NCI-H82 (cell line): ENCODE data around the gene SLC7A9.
"Not testable (repeated sequence)": the region's sequence is repeated elsewhere in the genome, so short reads cannot be mapped to it uniquely, and the experiment has no call there.

Source experiments
- DNase-seq: peaks from one replicate; lab custom pipeline; 2025; lab: John Stamatoyannopoulos, UW

SLC7A9 gene

DNA sequence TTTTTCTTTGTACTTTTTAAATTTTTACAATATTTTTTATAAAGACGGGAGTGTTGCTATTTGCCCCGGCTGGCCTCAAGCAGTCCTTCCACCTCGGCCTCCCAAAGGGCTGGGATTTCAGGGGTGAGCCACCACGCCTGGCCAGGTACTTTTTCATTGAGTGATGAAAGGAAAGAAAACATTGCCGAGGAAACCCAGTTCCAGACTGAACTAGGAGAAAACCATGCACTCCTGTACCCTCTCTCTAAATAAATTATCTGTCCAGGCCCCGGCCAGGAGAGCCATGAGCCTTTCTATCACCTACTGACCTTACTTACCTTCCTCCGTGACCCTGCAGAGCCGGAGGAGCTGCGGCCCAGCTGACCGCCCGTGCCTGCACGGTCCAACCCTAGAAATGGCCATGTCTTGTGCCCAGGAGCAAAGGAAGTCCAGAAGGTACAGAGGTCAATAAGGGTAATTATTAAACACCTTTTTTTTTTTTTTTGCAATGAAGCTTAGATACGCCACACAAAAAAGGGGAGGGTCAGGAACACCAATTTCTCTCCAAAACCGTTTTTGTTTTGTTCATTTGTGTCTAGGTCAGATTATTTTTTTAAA is at the start of gene SLC7A9:
SLC7A9 (minus strand) TSS at position 399 of the 597 bp plus-strand sequence. CDS start 1,233 bp downstream, outside the sequence.
- DNase-seq = no peak

DNA sequence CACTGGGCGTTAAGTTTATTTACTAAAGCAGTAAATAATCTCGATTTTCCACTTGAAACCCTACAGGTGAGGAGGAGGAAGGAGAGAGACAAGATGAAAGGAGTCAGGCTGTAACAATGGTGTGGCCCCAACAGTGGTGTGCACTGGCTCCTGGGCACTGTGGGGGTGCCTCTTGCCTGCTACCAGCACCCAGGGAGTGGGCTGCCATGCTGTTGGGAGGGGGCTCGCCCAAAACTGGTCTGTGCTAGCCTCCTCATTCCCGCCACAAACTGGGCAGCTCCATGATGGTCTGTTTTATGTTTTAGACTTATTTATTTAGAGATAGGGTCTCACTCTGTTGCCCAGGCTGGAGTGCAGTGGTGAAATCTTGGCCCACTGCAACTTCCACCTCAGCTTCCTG is 49.8 kb upstream of the SLC7A9 start:
- DNase-seq = no peak

DNA sequence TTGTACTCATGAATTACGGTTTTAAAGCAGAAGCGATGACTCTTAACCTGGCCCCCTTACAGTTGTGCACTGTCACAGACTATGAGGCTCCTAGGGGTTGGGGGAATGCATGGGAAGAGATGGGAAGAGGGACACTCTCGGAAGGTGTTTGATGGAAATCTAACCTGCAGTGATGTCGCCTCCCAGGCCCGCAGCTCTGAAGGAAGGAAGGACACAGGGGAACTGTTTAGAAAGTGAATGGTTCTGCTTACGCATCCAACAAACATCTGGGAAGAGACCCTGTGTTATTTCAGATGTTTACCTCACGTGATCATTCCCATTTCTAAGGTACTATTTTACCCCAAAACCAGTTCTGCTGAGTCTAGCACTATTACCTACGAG is 48.0 kb upstream of the SLC7A9 start:
- no peak for DNase-seq

DNA sequence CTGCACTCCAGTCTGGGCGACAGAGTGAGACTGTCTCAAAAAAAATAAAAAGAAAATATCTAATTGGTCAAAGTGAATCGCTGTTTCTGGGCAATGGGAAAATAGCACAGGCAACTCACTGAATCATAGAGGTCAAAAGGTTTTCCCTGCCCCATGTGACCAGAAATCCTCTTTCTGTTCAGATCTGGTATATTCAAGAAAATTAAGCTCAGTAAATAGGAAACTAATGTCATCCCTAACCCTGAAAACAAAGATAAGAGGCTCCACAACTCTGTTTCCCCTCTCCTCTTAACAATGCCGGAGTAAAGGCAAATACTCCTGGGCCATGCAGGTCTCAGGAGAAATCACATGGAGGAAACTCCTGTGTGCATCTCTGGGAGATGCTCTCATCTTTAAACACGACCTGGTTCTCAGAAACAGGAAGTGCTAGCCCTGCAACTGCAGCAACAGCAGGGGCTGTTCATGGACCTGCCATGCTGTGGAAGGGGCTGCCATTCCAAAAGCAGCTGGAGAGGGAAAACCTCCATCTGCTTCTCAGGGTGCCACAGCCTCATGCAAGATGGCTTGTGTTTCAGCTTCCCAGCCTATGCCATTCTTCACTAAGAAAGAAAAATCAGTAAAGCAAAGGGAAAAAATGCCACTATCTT is 47.5 kb upstream of the SLC7A9 start:
- DNase-seq = no peak

DNA sequence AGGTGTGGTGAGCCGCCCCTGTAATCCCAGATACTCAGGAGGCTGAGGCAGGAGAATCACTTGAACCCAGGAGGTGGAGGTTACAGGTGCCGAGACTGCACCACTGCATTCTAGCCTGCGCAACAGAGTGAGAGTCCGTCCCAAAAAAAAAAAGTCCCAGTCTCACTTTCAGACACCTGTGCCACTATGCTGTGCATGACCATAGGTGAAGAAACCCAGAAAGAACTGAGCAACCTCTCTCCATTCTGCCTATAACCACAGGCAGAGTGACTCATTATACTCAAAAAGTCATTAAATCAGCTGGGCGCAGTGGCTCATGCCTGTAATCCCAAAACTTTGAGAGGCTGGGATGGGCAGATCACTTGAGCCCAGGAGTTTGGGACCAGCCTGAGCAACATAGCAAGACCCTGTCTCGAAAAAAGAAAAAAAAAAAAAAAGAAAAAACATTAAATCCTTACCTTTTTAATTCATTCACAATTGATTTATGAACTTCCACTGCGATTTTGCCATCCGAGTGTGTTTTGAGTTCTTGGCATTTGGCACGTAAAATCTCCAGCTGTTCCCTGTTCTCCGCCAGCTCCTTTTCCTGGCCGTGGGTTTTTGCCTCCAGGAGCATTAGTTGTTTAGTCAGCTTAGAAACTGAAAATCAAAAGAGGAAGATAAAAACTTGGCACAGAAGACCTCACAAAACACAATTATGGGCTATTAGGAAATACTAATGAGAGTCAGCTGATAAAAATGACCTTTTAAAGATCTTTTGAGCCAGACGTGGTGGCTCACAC is 45.5 kb upstream of the SLC7A9 start:
- no peak for DNase-seq

DNA sequence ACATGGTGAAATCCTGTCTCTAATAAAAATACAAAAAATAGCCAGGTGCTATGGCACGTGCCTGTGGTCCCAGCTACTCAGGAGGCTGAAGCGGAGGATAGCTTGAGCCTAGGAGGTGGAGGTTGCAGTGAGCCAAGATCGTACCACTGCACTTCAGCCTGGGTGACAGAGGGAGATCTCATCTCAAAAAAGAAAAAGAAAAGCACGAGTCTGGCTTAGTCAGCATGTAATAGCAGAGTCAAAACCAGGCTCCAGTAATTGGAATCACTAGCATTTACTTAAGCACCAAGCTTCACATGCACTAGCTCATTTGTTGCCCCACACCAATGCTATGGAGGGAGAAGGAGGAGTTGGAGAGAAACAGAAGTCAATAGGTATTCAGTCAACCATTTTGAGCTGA is 41.9 kb upstream of the SLC7A9 start:
- DNase-seq = no peak

DNA sequence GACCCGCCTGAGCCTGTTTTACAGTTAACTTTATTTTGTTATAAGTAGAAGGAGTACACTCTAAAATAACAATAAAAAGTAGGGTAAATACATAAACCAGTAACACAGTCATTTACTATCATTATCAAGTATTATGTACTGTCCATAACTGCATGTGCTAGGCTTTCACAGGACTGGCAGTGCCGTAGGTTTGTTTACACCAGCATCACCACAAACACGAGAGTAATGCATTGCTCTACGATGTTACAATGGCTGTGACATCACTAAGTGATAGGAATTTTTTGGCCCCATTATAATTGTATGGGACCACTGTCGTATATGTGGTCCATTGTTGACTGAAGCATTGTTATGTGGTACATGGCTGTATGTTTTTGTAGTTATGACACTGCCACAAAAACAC is 41.3 kb upstream of the SLC7A9 start:
- no peak for DNase-seq

DNA sequence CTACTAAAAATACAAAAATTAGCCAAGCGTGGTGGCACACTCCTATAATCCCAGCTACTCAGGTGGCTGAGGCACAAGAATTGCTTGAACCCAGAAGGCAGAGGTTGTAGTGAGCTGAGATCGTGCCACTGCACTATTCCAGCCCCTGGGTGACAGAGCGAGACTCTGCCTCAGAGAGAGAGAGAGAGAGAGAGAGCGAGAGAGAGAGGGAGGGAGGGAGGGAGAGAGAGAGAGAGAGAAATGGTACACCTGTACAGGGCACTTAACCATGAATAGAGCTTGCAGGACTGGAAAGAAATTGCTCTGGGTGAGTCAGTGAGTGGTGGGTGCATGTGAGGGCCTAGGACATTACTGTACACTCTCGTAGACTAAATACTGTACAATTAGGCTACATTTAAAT is 40.5 kb upstream of the SLC7A9 start:
- no peak for DNase-seq

DNA sequence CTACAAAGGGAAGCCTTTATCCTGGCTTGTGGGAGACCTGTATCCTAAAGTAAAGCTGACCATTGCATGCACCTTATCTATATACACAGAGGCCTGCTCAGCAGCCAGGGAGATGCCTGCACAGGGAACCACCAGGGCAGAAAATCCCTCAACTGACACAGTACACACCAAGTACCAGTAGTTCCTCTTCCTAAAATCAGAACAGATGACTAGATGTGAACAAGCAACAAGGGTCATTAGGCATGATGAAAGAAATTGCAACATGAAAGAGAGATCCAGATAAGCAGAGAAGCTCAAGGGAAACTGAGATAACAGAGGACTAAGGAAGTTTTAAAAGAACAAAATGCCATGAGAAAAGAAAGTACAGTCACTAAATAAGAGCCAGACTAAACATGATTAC is 39.7 kb upstream of the SLC7A9 start:
- no peak for DNase-seq

DNA sequence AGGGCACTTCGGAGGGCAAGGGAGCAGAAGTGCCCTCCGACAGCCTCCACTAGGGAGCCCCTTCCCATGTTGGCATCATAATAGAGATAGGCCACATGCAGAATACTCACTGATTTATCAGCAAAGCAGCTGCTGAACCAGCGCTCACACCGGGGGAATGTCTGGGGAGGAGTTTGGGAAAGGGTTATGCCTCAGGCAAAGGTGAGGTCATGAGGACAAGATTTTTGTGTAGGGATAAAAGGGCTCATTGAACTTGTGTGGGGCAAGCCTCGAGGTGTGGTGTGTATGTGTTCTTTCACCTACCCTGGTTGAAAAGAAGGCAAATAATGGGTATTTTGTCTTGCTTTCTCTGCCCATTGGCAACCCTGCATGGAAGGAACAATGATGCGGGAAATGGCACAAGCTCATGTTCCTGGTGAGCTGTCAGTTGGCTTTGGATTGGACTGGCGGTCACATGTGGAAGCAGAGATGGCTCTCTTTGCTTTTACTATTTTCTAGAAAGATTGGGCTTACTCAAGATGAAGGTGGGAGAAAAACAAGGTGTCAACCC is 39.1 kb upstream of the SLC7A9 start:
- no peak for DNase-seq

DNA sequence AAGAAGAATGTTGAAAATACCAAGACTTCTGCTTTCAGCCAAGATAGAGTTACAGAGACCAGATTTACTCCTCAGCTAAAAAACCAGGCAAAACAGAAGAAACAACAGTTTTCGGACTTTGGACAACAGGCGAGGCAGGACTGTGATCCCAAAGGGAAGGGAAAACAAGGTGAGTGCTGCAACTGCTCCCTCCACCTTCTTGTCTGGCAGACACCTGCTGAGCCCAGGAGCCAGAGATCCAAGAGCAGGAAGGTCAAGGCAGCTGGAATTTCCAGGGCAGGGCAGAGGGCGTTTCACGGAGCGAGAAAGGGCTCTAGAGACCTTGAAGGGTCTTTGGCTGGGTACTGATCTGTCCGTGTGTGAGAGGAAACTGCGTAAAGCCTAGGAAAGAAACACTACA is 32.9 kb upstream of the SLC7A9 start:
- DNase-seq = no peak

DNA sequence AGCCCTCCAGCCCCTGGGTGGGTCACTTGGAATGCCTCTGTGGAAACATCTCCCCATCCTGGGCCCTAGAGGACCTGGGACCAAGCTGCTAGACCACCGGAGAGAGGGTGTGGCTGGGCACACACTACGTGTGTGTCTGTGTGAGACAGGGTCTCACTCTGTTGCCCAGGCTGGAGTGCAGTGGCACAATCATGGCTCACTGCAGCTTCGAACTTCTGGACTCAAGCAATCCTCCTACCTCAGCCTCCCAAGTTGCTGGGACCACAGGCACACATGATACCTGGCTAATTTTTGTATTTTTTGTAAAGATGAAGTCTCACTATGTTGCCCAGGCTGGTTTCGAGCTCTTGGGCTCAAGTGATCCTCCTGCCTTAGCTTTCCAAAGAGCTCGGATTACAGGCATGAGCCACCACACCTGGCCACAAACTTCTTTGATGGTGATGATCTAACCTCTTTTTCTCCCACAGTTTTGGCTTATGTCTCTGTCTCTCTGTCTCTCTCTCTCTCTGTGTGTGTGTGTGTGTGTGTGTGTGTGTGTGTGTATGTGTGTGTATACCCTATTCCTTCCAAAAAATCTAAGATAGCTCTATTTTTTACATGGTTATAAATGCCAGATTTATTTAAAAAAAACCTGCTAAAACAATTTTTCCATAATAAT is 32.1 kb upstream of the SLC7A9 start:
- DNase-seq = no peak

DNA sequence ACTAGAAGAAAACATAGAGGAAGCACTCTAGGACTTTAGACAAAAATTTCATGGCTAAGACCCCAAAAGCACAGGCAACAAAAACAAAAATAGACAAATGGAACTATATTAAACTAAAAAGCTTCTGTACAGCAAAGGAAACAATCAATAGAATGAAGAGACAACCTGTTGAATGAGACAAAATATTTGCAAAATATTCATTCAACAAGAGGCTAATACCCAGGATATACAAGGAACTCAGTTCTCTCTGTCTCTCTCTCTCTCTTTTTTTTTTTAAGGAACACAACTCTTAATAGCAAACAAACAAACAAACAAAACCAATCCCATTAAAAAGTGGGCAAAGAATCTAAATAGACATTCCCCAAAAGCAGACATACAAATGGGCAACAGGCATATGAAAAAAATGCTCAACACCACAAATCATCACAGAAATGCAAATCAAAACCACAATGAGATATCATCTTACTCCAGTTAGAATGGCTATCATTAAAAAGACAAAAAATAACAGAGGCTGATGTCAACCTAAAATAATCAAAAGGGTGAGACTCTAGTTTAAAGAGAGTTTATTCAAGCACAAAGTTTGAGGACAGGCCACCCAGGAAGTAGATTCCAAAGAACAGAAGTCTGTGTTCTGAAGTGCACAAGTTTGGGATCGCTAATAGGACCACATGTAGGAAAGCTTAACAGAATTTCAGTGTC is 27.1 kb upstream of the SLC7A9 start:
- DNase-seq = no peak

DNA sequence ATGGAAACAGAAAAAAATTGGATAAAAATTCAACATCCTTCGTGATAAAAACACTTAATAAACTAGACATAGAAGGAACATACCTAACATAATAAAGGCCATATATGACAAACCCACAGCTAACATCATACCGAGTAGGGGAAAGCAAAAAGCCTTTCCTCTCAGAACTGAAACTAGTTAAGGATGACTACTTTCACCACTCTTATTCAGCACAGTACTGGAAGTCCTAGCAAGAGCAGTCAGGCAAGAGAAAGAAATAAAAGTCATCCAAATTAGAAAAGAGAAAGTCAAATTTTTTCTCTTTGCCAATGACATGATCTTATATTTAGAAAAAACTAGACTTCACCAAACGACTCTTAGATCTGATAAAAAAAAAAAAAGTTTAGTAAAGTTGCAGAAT is 25.8 kb upstream of the SLC7A9 start:
- DNase-seq = no peak

DNA sequence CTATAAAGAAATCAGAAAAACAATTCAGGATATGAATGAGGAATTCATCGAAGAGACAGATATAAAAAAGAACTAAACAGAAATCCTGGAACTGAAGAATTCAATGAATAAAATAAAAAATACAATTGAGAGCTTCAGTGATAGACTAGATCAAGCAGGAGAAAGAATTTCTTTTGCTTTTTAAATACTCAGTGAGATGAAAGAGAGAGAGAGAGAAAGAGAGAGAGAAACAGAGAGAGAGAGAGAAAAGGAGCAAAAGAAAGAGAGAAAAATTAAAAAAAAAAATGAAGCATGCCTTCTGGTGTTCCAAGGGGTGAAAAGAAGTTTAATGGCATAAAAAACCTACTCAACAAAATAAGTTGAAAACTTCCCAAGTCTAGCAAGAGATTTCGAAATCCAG is 22.0 kb upstream of the SLC7A9 start:
- DNase-seq = no peak

DNA sequence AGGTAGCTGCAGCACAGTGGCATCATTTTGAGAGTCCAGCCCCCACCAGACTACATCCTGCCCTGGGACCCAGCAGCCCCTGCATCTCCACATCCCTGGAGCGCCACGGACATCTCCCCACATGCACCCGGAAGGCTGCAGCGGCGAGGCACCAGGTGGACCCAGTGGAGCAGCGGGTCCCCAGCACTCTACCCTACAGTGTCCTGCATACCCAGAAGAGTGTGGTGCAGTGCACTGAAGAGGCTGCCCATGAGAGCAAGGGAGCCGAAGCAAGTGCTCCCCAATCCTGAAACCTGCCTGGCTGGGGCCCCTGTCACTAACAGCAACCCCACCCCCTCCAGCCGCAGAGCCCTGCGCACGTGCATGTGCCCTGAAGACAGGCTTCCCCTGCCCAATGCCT is 21.3 kb upstream of the SLC7A9 start:
- DNase-seq = no peak

DNA sequence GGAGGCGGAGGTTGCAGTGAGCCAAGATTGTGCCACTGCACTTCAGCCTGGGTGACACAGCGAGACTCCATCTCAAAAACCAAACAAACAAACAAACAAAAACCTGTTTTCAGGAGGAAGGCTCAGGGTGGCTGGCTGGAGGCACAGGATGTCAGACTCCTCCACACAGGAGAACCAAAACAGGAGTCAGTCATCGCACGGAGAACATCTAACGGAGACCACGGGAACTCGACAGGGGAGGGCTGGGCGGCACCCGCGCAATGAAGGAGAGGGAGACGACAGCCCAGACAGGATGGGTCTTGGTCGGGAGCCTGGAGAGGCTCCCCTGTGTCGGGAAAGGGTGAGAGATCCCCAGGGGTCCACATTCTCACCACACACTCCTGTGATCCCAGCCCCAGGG is 20.8 kb upstream of the SLC7A9 start:
- DNase-seq = no peak

DNA sequence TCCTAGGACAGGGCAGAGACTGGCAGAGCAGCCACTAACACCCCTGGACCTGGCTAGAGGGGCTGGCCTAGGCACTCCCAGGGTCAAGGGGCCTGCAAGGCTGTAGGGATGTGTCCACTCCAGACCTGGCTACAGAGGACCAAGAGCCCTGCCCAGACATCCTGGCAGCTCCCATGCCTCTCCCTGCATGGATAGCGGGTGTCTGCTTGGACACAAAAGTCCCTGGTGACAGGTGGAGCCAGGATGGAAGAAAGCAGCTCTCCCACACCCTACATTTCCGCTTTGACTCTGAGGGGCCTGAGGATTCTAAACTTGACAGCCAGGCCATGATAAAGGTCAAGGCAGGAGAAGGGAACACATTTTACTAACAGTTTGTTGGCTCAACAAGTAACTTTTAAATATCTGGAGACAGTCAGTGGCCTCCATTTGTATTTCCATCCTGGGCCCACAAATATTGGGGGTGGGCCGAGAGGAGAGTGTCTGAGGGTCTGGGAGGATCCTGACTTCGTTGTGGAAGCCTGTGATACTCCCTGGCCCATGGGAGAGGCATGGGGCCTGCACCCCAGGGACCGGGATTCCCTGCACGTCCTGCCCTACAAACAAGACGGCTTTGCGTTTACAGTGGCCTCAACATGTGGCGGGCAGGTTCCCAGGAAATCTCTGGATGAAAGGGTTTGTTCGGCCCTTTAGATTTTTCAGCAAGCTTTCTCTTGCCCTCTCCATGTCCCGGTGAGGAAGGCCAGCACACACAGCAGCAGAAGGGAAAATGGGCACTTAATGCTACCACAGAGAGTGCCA is 19.8 kb upstream of the SLC7A9 start:
- DNase-seq = no peak

DNA sequence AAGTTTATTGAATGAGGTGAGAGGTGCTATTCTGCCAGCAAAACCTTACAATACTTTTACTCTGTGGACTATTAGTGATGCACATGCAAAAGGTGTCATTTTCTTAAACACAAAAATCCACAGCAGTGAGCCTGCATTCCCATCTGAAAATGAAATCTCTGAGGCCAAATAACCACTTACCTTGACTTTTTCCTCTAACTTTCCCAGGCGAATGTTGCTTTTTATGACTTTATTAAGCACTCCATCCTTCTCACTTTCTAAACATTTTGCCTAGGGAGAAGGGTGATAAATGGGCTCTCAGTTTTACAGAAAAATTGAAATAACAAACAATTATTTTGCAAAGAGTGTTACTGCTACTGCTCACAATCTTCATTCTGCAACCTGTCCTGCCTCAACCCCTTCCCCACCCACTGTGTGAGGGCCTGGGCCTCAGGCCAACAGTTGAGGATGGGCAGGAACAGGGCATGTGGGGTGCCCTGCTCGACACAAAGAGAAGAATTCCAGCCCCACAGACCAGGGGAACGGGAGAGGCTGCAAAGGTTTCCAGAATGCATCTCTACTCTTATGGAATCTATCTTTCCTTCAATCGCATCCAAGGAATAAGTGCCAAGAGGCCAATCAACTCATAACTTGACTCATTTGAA is 18.1 kb upstream of the SLC7A9 start:
- no peak for DNase-seq

DNA sequence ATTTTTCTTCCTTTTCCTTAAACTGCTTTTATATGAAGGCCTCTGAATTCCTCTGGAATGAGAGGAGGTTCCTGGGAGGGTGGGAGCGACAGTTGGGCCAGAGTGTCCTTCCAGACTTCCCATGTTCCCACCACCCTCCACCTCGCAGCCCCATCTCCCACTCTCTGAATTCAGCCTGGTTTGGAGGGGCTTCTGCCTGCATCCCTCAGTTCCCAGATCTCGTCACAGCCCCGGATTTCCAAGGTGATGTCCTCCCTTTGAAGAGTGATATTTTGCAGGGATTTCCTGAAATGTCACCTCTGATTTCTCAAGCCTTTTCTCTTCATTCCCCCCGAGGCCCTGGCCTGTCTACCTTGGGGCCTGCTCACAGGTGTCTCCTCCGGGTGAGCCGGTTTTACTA is 16.7 kb upstream of the SLC7A9 start:
- no peak for DNase-seq

DNA sequence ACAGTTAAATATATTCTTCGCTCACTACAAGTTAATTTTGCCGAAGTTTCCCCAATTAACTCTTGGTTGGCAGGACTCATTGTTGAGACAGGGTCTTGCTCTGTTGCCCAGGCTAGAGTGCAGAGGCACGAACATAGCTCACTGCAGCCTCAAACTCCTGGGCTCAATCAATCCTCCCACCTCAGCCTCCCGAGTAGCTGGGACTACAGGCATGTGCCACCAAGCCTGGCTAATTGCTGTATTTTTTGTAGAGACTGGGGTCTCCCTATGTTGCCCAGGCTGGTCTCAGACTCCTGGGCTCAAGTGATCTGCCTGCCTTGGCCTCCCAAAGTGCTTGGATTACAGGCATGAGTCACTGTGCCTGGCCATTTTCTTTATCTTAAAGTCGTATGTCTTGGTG is 15.7 kb upstream of the SLC7A9 start:
- DNase-seq = not testable (repeated sequence)
